WTC11 (cell line): ENCODE results near the gene LY6G5B.

Source experiments
- CDX4 ChIP-seq: fragments of 250-450 bp; sonication (Bioruptor Pico); IDR thresholded peaks from 2 replicates; pipeline ENCODE4 v1.9.0; 2021; ENCODE audit warnings: moderate library complexity, mild to moderate bottlenecking, inconsistent platforms, borderline replicate concordance
- E2F5 ChIP-seq: sonication (generic); formaldehyde crosslinking; IDR thresholded peaks from 2 replicates; pipeline ENCODE4 v1.8.1; 2022; ENCODE audit warnings: mild to moderate bottlenecking, moderate library complexity, missing genetic modification reagents
- ESRRA ChIP-seq: sonication (generic); formaldehyde crosslinking; IDR thresholded peaks from 2 replicates; pipeline ENCODE4 v1.8.1; 2022; ENCODE audit warnings: mild to moderate bottlenecking, missing genetic modification reagents, borderline replicate concordance
- FOXJ3 ChIP-seq: sonication (generic); formaldehyde crosslinking; IDR thresholded peaks from 2 replicates; pipeline ENCODE4 v1.9.0; 2021; ENCODE audit warnings: missing genetic modification reagents, mild to moderate bottlenecking, borderline replicate concordance
- MAX ChIP-seq: sonication (generic); formaldehyde crosslinking; IDR thresholded peaks from 2 replicates; pipeline ENCODE4 v1.8.0; 2022; ENCODE audit warnings: mild to moderate bottlenecking, missing genetic modification reagents
- NR2C2 ChIP-seq: sonication (generic); formaldehyde crosslinking; IDR thresholded peaks from 2 replicates; pipeline ENCODE4 v1.8.0; 2022; ENCODE audit warnings: mild to moderate bottlenecking, missing genetic modification reagents
- USF2 ChIP-seq: sonication (generic); formaldehyde crosslinking; IDR thresholded peaks from 2 replicates; pipeline ENCODE4 v1.8.1; 2023; ENCODE audit warnings: mild to moderate bottlenecking, missing genetic modification reagents, moderate library complexity
- TF ChIP-seq, protein P1 (sequence below): fragments of 250-450 bp; sonication (Bioruptor Pico); IDR thresholded peaks from 2 replicates; pipeline ENCODE4 v2.1.2; 2022; ENCODE audit warnings: mild to moderate bottlenecking, moderate library complexity
- TF ChIP-seq, protein P2 (sequence below): fragments of 200-600 bp; IDR thresholded peaks from 2 replicates; pipeline ENCODE4 v1.8.0; 2022; ENCODE audit warnings: antibody characterized with exemption
- TF ChIP-seq, protein P3 (sequence below): sonication (generic); formaldehyde crosslinking; conservative IDR thresholded peaks from 2 replicates; pipeline ENCODE4 v1.8.1; 2022; ENCODE audit warnings: mild to moderate bottlenecking, missing genetic modification reagents
- TF ChIP-seq, protein P4 (sequence below): sonication (generic); formaldehyde crosslinking; IDR thresholded peaks from 2 replicates; pipeline ENCODE4 v1.8.1; 2022; ENCODE audit warnings: low read depth, mild to moderate bottlenecking, moderate library complexity, missing genetic modification reagents, borderline replicate concordance

- no peak for TF ChIP-seq MAX
- TF ChIP-seq FOXJ3 (CRISPR knock-in tag) = no peak
- no peak for TF ChIP-seq ESRRA (CRISPR knock-in tag)
- TF ChIP-seq, protein P1, sequence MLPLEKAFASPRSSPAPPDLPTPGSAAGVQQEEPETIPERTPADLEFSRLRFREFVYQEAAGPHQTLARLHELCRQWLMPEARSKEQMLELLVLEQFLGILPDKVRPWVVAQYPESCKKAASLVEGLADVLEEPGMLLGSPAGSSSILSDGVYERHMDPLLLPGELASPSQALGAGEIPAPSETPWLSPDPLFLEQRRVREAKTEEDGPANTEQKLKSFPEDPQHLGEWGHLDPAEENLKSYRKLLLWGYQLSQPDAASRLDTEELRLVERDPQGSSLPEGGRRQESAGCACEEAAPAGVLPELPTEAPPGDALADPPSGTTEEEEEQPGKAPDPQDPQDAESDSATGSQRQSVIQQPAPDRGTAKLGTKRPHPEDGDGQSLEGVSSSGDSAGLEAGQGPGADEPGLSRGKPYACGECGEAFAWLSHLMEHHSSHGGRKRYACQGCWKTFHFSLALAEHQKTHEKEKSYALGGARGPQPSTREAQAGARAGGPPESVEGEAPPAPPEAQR (CRISPR knock-in tag) = no peak
- TF ChIP-seq USF2 (CRISPR knock-in tag) = no peak
- TF ChIP-seq, protein P2, sequence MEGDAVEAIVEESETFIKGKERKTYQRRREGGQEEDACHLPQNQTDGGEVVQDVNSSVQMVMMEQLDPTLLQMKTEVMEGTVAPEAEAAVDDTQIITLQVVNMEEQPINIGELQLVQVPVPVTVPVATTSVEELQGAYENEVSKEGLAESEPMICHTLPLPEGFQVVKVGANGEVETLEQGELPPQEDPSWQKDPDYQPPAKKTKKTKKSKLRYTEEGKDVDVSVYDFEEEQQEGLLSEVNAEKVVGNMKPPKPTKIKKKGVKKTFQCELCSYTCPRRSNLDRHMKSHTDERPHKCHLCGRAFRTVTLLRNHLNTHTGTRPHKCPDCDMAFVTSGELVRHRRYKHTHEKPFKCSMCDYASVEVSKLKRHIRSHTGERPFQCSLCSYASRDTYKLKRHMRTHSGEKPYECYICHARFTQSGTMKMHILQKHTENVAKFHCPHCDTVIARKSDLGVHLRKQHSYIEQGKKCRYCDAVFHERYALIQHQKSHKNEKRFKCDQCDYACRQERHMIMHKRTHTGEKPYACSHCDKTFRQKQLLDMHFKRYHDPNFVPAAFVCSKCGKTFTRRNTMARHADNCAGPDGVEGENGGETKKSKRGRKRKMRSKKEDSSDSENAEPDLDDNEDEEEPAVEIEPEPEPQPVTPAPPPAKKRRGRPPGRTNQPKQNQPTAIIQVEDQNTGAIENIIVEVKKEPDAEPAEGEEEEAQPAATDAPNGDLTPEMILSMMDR = no peak
- TF ChIP-seq NR2C2 (CRISPR knock-in tag) = no peak
- TF ChIP-seq E2F5 (CRISPR knock-in tag) = no peak
- TF ChIP-seq, protein P3, sequence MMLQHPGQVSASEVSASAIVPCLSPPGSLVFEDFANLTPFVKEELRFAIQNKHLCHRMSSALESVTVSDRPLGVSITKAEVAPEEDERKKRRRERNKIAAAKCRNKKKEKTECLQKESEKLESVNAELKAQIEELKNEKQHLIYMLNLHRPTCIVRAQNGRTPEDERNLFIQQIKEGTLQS = no peak
- TF ChIP-seq, protein P4, sequence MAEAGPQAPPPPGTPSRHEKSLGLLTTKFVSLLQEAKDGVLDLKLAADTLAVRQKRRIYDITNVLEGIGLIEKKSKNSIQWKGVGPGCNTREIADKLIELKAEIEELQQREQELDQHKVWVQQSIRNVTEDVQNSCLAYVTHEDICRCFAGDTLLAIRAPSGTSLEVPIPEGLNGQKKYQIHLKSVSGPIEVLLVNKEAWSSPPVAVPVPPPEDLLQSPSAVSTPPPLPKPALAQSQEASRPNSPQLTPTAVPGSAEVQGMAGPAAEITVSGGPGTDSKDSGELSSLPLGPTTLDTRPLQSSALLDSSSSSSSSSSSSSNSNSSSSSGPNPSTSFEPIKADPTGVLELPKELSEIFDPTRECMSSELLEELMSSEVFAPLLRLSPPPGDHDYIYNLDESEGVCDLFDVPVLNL = no peak
- TF ChIP-seq CDX4 (CRISPR knock-in tag) = no peak
Measured at GRCh38 chr6:31692353-31692752, 22.6 kb downstream of the LY6G5B start.
